ENCODE data around the gene ALG1.
"Not testable (repeated sequence)": the region's sequence is repeated elsewhere in the genome, so short reads cannot be mapped to it uniquely, and the experiment has no call there.

Gene ALG1

GRCh38 chr16:5075637-5076036 is 4.0 kb downstream of the ALG1 start:
- no peak for FAIRE-seq

- no peak for FAIRE-seq
Observed at GRCh38 chr16:5077304-5077703, 5.7 kb downstream of the ALG1 start.

GRCh38 chr16:5078626-5079025 is 7.0 kb downstream of the ALG1 start:
- no peak for FAIRE-seq

GRCh38 chr16:5080461-5080860 is 8.8 kb downstream of the ALG1 start:
- FAIRE-seq, result not testable (repeated sequence)

GRCh38 chr16:5080996-5081395 is 9.4 kb downstream of the ALG1 start:
- not testable (repeated sequence) for FAIRE-seq

- not testable (repeated sequence) for FAIRE-seq
Observed at GRCh38 chr16:5083646-5084045, 12.0 kb downstream of the ALG1 start.

- not testable (repeated sequence) for FAIRE-seq
Observed at GRCh38 chr16:5084099-5084731, 12.6 kb downstream of the ALG1 start.

GRCh38 chr16:5084802-5085201 is 13.2 kb downstream of the ALG1 start:
- FAIRE-seq, result not testable (repeated sequence)

- FAIRE-seq, result not testable (repeated sequence)
Observed at GRCh38 chr16:5085716-5086115, 14.1 kb downstream of the ALG1 start.

GRCh38 chr16:5088086-5088790 is 16.6 kb downstream of the ALG1 start:
- not testable (repeated sequence) for FAIRE-seq

GRCh38 chr16:5088936-5089335 is 17.3 kb downstream of the ALG1 start:
- FAIRE-seq, result not testable (repeated sequence)

- FAIRE-seq, result not testable (repeated sequence)
Observed at GRCh38 chr16:5089911-5090555, 18.4 kb downstream of the ALG1 start.

GRCh38 chr16:5090592-5090991 is 18.9 kb downstream of the ALG1 start:
- FAIRE-seq, result not testable (repeated sequence)

GRCh38 chr16:5093081-5093480 is 21.4 kb downstream of the ALG1 start:
- not testable (repeated sequence) for FAIRE-seq

- FAIRE-seq, result not testable (repeated sequence)
Observed at GRCh38 chr16:5093746-5094145, 22.1 kb downstream of the ALG1 start.

- not testable (repeated sequence) for FAIRE-seq
Observed at GRCh38 chr16:5095145-5095830, 23.6 kb downstream of the ALG1 start.

GRCh38 chr16:5096437-5097060 is 24.9 kb downstream of the ALG1 start:
- FAIRE-seq, result not testable (repeated sequence)

GRCh38 chr16:5097061-5097469 is 25.4 kb downstream of the ALG1 start:
- FAIRE-seq, result not testable (repeated sequence)

GRCh38 chr16:5097470-5098220 is 26.0 kb downstream of the ALG1 start, which contains the start of gene EEF2KMT:
TSS of gene EEF2KMT (minus strand) at chr16:5097795. CDS start at chr16:5097739, 56 bp downstream.
- FAIRE-seq, result not testable (repeated sequence)

GRCh38 chr16:5098221-5099159 is 26.8 kb downstream of the ALG1 start:
- peak; percentile 98 for FAIRE-seq

- FAIRE-seq, result not testable (repeated sequence)
Observed at GRCh38 chr16:5099174-5099573, 27.5 kb downstream of the ALG1 start.
